H1 (cell line): ENCODE results near the gene CCL1. TPM values are rescaled to one million over a fixed set of nuclear protein-coding genes. Genes with fewer than 3 reads are reported as not detected.
A peak's percentile ranks its signal among the peaks of the same experiment; 100 is the strongest.

ENCODE experiments used
- CTCF ChIA-PET: fragments of 300-600 bp; sonication (Branson Sonifier 250); formaldehyde crosslinking; loops from one replicate; lab custom pipeline; 2021; ENCODE audit not compliant: partially characterized antibody; lab: Charles Lee
- POLR2A ChIA-PET: fragments of 300-600 bp; sonication (Branson Sonifier 250); formaldehyde crosslinking; loops from one replicate; lab custom pipeline; 2021; ENCODE audit warnings: inconsistent platforms; ENCODE audit not compliant: partially characterized antibody; lab: Charles Lee
- DNase-seq, 2 experiments: peaks; one replicate each; pipeline versions ENCODE4 v3.0.0 to v3.0.0-alpha.2; 2010 to 2022; ENCODE audit warnings: low spot score in 2 of 2, low read depth in 1 of 2, mixed read lengths in 1 of 2
- FAIRE-seq: peaks from 2 replicates; lab custom pipeline; 2011; peaks lifted over from hg19 to GRCh38; lab: Jason Lieb, UNC
- H2AFZ ChIP-seq: 2 replicates; pipeline ENCODE4 v1.8.1; 2012; ENCODE audit warnings: low read length, inconsistent platforms
- H2AK5ac ChIP-seq: 2 replicates; pipeline ENCODE4 v1.6.1; 2013; ENCODE audit warnings: low read depth, low read length
- H2BK120ac ChIP-seq: replicated peaks from 2 replicates; pipeline ENCODE3; 2013; ENCODE audit warnings: low read depth, low read length, inconsistent platforms
- H2BK12ac ChIP-seq: 2 replicates; pipeline ENCODE4 v1.6.1; 2013; ENCODE audit warnings: low read depth, low read length
- H2BK15ac ChIP-seq: 2 replicates; pipeline ENCODE4 v1.6.1; 2013; ENCODE audit warnings: low read length
- H2BK20ac ChIP-seq: 2 replicates; pipeline ENCODE4 v1.6.1; 2013; ENCODE audit warnings: low read length
- H2BK5ac ChIP-seq: 2 replicates; pipeline ENCODE4 v1.6.1; 2013; ENCODE audit warnings: low read depth, low read length
- H3K14ac ChIP-seq: 2 replicates; pipeline ENCODE4 v1.6.1; 2013; ENCODE audit warnings: inconsistent platforms; ENCODE audit not compliant: insufficient read length
- H3K18ac ChIP-seq: 2 replicates; pipeline ENCODE4 v1.6.1; 2013; ENCODE audit warnings: low read length; ENCODE audit errors: extremely low read depth
- H3K23ac ChIP-seq: 2 replicates; pipeline ENCODE4 v1.6.1; 2013; ENCODE audit warnings: inconsistent platforms; ENCODE audit not compliant: insufficient read length
- H3K23me2 ChIP-seq: 2 replicates; pipeline ENCODE4 v1.6.1; 2013; ENCODE audit warnings: low read depth, low read length
- H3K27ac ChIP-seq: 2 replicates; pipeline ENCODE4 v1.6.1; 2011; ENCODE audit warnings: low read depth, low read length, inconsistent platforms
- H3K27me3 ChIP-seq, 4 experiments: replicated peaks in 1 of 4; 1 replicate in 1 of 4; 2 replicates in 3 of 4; pipeline versions ENCODE4 v1.6.1 to v1.8.1; 2011 to 2013; ENCODE audit warnings: low read length in 3 of 4, mild to moderate bottlenecking in 3 of 4, inconsistent platforms in 2 of 4, mixed read lengths in 2 of 4, moderate library complexity in 1 of 4; ENCODE audit not compliant: control insufficient read depth in 3 of 4, insufficient read depth in 3 of 4; ENCODE audit errors: extremely low read depth in 1 of 4
- H3K36me3 ChIP-seq, 4 experiments: 2 replicates each; pipeline versions ENCODE4 v1.6.1 to v1.8.1; 2011 to 2013; ENCODE audit warnings: mild to moderate bottlenecking in 4 of 4, low read length in 3 of 4, moderate library complexity in 2 of 4, control low read depth in 1 of 4, inconsistent platforms in 1 of 4; ENCODE audit not compliant: insufficient read depth in 4 of 4, control insufficient read depth in 2 of 4
- H3K4ac ChIP-seq: replicated peaks from 2 replicates; pipeline ENCODE3; 2013; ENCODE audit warnings: low read length, low read depth, mixed read lengths, inconsistent platforms; ENCODE audit not compliant: insufficient read length
- H3K4me1 ChIP-seq, 4 experiments: replicated peaks in 1 of 4; 1 replicate in 1 of 4; 2 replicates in 3 of 4; pipeline versions ENCODE4 v1.6.1 to v1.8.1; 2011 to 2013; ENCODE audit warnings: low read length in 3 of 4, inconsistent platforms in 2 of 4, mixed read lengths in 1 of 4; ENCODE audit not compliant: insufficient read depth in 4 of 4, control insufficient read depth in 3 of 4
- H3K4me2 ChIP-seq, 2 experiments: 2 replicates each; pipeline versions ENCODE4 v1.6.1 to v1.8.1; 2011 to 2013; ENCODE audit warnings: low read depth in 2 of 2, low read length in 2 of 2, control low read depth in 1 of 2, inconsistent platforms in 1 of 2, mild to moderate bottlenecking in 1 of 2; ENCODE audit not compliant: insufficient read depth in 1 of 2
- H3K4me3 ChIP-seq, 4 experiments: fragments of 200-600, 300-600 bp in 1 of 4; sonication (generic), shearing (Covaris generic), sonication (Bioruptor Twin) in 1 of 4; 2 replicates each; pipeline versions ENCODE4 v1.5.1 to v1.8.1; 2011 to 2016; ENCODE audit warnings: low read length in 4 of 4, low read depth in 3 of 4, control low read depth in 2 of 4, inconsistent platforms in 2 of 4, mild to moderate bottlenecking in 2 of 4, mixed read lengths in 1 of 4, moderate library complexity in 1 of 4; ENCODE audit not compliant: insufficient read depth in 2 of 4; ENCODE audit errors: extremely low read depth in 1 of 4
- H3K56ac ChIP-seq: replicated peaks from 2 replicates; pipeline ENCODE3; 2013; ENCODE audit warnings: low read depth, mild to moderate bottlenecking, mixed read lengths, low read length, inconsistent platforms; ENCODE audit not compliant: insufficient read length
- H3K79me1 ChIP-seq: 2 replicates; pipeline ENCODE4 v1.6.1; 2013; ENCODE audit warnings: low read depth, low read length, control low read depth
- H3K79me2 ChIP-seq, 2 experiments: 2 replicates each; pipeline versions ENCODE4 v1.6.1 to v1.8.1; 2012 to 2013; ENCODE audit warnings: low read length in 2 of 2, mild to moderate bottlenecking in 2 of 2, inconsistent platforms in 1 of 2; ENCODE audit not compliant: insufficient read depth in 2 of 2, control insufficient read depth in 1 of 2
- H3K9ac ChIP-seq, 4 experiments: replicated peaks in 1 of 4; 1 replicate in 1 of 4; 2 replicates in 3 of 4; pipeline versions ENCODE4 v1.6.1 to v1.8.1; 2011 to 2013; ENCODE audit warnings: low read depth in 3 of 4, low read length in 3 of 4, control low read depth in 2 of 4, mild to moderate bottlenecking in 2 of 4, moderate library complexity in 2 of 4, inconsistent platforms in 1 of 4; ENCODE audit errors: extremely low read depth in 1 of 4
- H3K9me3 ChIP-seq, 2 experiments: 2 replicates each; pipeline versions ENCODE4 v1.6.1 to v1.8.1; 2012 to 2013; ENCODE audit warnings: mild to moderate bottlenecking in 2 of 2, moderate library complexity in 2 of 2, control low read depth in 1 of 2, inconsistent platforms in 1 of 2, low read depth in 1 of 2, low read length in 1 of 2, mixed read lengths in 1 of 2; ENCODE audit not compliant: insufficient read depth in 2 of 2
- H4K20me1 ChIP-seq, 2 experiments: replicated peaks in 1 of 2; 2 replicates each; pipeline versions ENCODE3 to v1.8.1; 2011 to 2013; ENCODE audit warnings: inconsistent platforms in 2 of 2, low read length in 2 of 2, mild to moderate bottlenecking in 1 of 2; ENCODE audit not compliant: insufficient read depth in 2 of 2, control insufficient read depth in 1 of 2
- H4K5ac ChIP-seq: 2 replicates; pipeline ENCODE4 v1.6.1; 2013; ENCODE audit warnings: low read length, low read depth, mixed read lengths, inconsistent platforms; ENCODE audit not compliant: insufficient read length
- H4K8ac ChIP-seq: 2 replicates; pipeline ENCODE4 v1.8.0; 2013; ENCODE audit warnings: mild to moderate bottlenecking, moderate library complexity, low read length, inconsistent platforms; ENCODE audit not compliant: insufficient read depth; ENCODE audit errors: extremely low read depth
- H4K91ac ChIP-seq: replicated peaks from 2 replicates; pipeline ENCODE3; 2013; ENCODE audit warnings: low read length, mixed read lengths, inconsistent platforms; ENCODE audit not compliant: insufficient read length
- BACH1 ChIP-seq: IDR thresholded peaks from 2 replicates; pipeline ENCODE4 v1.6.1; 2012; ENCODE audit warnings: low read length, improper control_type of control experiment
- CEBPB ChIP-seq: IDR thresholded peaks from 2 replicates; pipeline ENCODE4 v1.6.1; 2012; ENCODE audit warnings: low read depth, low read length
- CHD2 ChIP-seq: IDR thresholded peaks from 2 replicates; pipeline ENCODE4 v1.6.1; 2012; ENCODE audit warnings: low read length, improper control_type of control experiment
- EP300 ChIP-seq, 2 experiments: IDR thresholded peaks; 1 replicate in 1 of 2; 2 replicates in 1 of 2; pipeline ENCODE4 v1.6.1; 2011 to 2012; ENCODE audit warnings: low read depth in 2 of 2, low read length in 2 of 2, mild to moderate bottlenecking in 2 of 2, borderline replicate concordance in 1 of 2, inconsistent platforms in 1 of 2, moderate library complexity in 1 of 2
- KDM1A ChIP-seq: fragments of 200-600, 300-600 bp; sonication (generic); IDR thresholded peaks from 2 replicates; pipeline ENCODE4 v1.7.1; 2016; ENCODE audit warnings: mild to moderate bottlenecking, low read length, borderline replicate concordance
- WGBS, 2 experiments: shearing (Covaris generic) in 1 of 2; methylation state at CpG; one replicate each; pipeline versions ENCODE4 v1.1.6 to v1.1.7; 2013 to 2015; ENCODE audit warnings: low lambda C conversion rate in 2 of 2, mixed read lengths in 2 of 2, inconsistent platforms in 1 of 2, low coverage in 1 of 2, missing lambda C conversion rate in 1 of 2; ENCODE audit not compliant: insufficient replicate concordance in 2 of 2, insufficient coverage in 1 of 2, insufficient read length in 1 of 2; ENCODE audit errors: extremely low coverage in 1 of 2, missing lambda C conversion rate in 1 of 2; 5-methylcytosine and 5-hydroxymethylcytosine counted together
- polyA plus RNA-seq, 7 experiments: library from polyadenylated mRNA; depleted of rRNA in 3 of 7; stranded (reverse) in 5 of 7; unstranded in 2 of 7; fragments of >200 nt in 5 of 7; fragments of 200-250 nt in 2 of 7; gene quantifications; 1 replicate in 5 of 7; 2 replicates in 1 of 7; 4 replicates in 1 of 7; pipeline versions ENCODE4 v1.2.1 to v1.2.3, GENCODE V29; 2011 to 2013; ENCODE audit warnings: missing spikeins in 2 of 7, mixed read lengths in 2 of 7
- total RNA-seq: library from RNA; stranded (reverse); fragmentation: NEBNext Ultra II Directional; extraction: Animal tissue kit (Norgen Biotek cat#: 25700); gene quantifications from 2 replicates; pipeline ENCODE4 v1.2.1, GENCODE V29; 2021
- TF ChIP-seq, protein P1 (sequence below): IDR thresholded peaks from 2 replicates; pipeline ENCODE4 v1.6.1; 2011; ENCODE audit warnings: low read depth, mild to moderate bottlenecking, low read length; ENCODE audit not compliant: insufficient read depth

Gene CCL1
- total and polyA plus RNA-seq, 2 of the 8 experiments (the other 6 are each of a cell fraction or from before 2014, with no cell fraction given), result not detected

DNA sequence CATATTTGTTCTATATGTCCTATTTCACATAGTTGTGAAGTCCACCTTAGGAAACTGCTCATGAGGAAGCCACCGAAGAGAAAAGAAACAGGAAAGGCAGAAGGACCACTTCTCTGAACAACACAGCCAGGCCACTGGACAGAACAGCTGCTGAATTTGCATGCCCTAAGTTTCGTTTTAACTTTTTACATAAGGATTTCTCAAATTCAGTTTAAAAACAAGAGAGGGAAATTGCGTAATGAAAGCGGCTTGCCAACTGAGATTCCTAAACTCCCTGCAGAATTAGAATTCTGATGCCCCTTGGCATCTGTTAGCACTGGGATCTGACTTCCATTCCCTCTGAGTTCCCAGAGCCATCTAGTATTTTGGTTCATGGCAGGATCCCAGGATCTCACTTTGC, 48.8 kb downstream of the CCL1 start:
- H4K91ac ChIP-seq, result no peak overlapping the region
- H4K20me1 ChIP-seq, result no peaks in the 10 kb centered on the region
- no peak overlapping the region for H2AFZ ChIP-seq
- POLR2A ChIA-PET, result no interaction called here
- no peak for TF ChIP-seq KDM1A
- TF ChIP-seq BACH1, result no peak
- TF ChIP-seq, protein P1, sequence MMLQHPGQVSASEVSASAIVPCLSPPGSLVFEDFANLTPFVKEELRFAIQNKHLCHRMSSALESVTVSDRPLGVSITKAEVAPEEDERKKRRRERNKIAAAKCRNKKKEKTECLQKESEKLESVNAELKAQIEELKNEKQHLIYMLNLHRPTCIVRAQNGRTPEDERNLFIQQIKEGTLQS, result no peak
- TF ChIP-seq CHD2, result no peak
- no peak for TF ChIP-seq EP300 (IDR thresholded peaks at IDR 0.05; ENCODE audit: borderline replicate concordance in 1 of 2, low read depth in 2 of 2, low read length in 2 of 2)
- TF ChIP-seq CEBPB, result 0 out of 2 replicates have a peak, but pooled peaks have one; percentile 31
- TF ChIP-seq, all 59 proteins: peak for 1
- Histone ChIP-seq H3K9ac (no peak overlapping the region), H2BK20ac (no peak overlapping the region), H3K56ac (no peak overlapping the region), H4K8ac (no peak overlapping the region), H3K18ac (no peak overlapping the region), H4K5ac (no peak overlapping the region), H3K14ac (no peak overlapping the region), H3K9me3 (no peaks in the 10 kb centered on the region), H3K79me2 (no peaks in the 10 kb centered on the region), H3K4ac (no peak overlapping the region), H2BK120ac (no peak overlapping the region), H2BK5ac (no peak overlapping the region), H2AK5ac (no peak overlapping the region), H3K4me1 (no peaks in the 10 kb centered on the region), H2BK12ac (no peak overlapping the region), H3K27ac (no peak overlapping the region), H2BK15ac (no peak overlapping the region), H3K27me3 (no peaks in the 10 kb centered on the region), H3K36me3 (no peaks in the 10 kb centered on the region), H3K23me2 (no peaks in the 10 kb centered on the region), H3K23ac (no peak overlapping the region), H3K4me3 (no peak overlapping the region), H3K4me2 (no peak overlapping the region), H3K79me1 (no peaks in the 10 kb centered on the region)
- 87% methylated on average over 4 of the region's 4 CpGs; no CpG with 5 or more reads in 1 of the 2 experiments for WGBS, 2 experiments
- CTCF ChIA-PET, result interaction anchor here (0.6 to 9.9 kb wide), 4 partner anchors 9 to 115 kb away, joined by 3 to 87 read pairs (median 6); partner anchors contain the start of gene CCL1
- no peak for DNase-seq
- no peak for FAIRE-seq
